GM12864 (cell line): Measurements from ENCODE around the gene EDRF1.

Experiments
- DNase-seq: peaks from one replicate; pipeline ENCODE4 v3.0.0-alpha.2; 2011; ENCODE audit warnings: low read depth
- H3K4me3 ChIP-seq: 2 replicates; pipeline ENCODE4 v1.5.1; 2011; ENCODE audit warnings: mild to moderate bottlenecking, low read depth, low read length, control low read depth
- TF ChIP-seq, protein P1 (sequence below): IDR thresholded peaks from 2 replicates; pipeline ENCODE4 v1.5.1; 2011; ENCODE audit warnings: low read depth, mild to moderate bottlenecking, moderate library complexity, low read length, control low read depth, inconsistent platforms; ENCODE audit errors: missing control alignments

EDRF1 gene, protein sequence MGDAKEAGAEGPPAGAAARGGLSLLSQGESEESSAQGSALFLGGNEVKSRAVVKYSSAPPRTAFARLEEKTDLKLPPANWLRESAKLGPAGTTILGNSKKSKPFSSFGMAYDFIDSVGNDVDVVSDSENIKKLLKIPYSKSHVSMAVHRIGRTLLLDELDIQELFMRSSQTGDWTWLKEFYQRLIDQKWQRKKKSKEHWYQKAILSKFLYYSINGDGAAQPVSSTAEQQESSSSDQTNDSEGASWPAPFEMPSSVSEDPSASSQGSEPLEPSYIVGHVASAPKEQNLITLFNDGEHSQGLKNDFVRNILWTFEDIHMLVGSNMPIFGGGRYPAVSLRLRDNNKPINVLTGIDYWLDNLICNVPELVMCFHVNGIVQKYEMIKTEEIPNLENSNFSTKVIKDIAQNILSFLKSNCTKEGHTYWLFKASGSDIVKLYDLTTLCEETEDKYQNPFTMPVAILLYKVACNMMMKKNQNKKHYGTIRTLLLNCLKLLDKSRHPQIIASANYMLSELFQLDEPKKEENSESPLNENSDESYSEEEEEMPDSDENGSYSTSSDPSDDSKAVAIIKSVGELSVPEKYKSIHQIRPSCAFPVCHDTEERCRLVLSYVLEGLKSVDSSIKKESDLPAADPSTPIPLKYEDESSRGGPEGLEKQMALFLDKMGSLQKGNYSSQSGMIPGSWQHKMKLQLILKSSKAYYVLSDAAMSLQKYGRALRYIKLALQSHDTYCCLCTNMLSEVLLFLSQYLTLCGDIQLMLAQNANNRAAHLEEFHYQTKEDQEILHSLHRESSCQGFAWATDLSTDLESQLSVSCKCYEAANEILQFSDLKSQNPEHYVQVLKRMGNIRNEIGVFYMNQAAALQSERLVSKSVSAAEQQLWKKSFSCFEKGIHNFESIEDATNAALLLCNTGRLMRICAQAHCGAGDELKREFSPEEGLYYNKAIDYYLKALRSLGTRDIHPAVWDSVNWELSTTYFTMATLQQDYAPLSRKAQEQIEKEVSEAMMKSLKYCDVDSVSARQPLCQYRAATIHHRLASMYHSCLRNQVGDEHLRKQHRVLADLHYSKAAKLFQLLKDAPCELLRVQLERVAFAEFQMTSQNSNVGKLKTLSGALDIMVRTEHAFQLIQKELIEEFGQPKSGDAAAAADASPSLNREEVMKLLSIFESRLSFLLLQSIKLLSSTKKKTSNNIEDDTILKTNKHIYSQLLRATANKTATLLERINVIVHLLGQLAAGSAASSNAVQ

DNA sequence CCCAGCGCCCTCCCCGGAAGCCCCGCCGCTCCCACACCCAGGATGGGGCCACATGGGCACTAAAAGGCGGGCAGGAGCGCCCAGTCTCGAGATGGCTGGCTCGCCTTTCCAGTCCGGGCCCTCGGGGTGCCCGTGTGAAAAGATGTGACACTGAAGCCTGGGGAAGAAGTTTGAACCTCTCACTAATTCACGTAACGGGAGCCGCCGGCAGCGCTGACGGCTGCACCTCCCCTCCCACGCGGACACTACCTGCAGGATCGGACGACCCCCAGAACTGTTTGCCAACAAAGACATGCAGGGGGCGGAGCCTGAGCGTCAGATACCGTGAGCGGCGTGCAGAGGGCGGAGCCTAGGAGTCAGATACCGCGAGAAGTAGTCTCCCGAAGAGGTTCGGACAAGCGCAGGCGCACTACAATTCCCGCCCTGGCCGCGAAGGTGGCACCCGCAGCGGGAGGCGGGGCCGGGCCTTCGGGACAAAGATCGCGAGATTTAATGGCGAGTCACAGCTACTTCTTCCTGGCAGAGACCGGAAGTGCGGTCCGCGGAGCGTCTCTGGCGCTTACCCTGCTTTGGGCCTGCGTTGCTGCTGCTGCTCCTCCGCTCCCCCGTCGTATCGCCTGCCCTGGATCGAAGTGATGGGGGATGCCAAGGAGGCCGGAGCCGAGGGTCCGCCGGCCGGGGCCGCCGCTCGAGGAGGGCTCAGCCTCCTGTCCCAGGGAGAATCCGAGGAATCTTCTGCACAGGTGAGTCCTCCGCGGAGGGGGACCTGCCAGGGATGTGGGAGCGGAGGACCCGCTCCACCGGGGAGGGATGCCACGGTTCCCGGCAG lies at the start of gene EDRF1:
Gene EDRF1 (plus strand): TSS at position 537 of the 829 bp plus-strand sequence. CDS start 99 bp downstream, at position 636.
- H3K4me3 ChIP-seq: peak within 1 kb of the TSS; percentile 76
- peak; percentile 95 for DNase-seq
- TF ChIP-seq, protein P1, sequence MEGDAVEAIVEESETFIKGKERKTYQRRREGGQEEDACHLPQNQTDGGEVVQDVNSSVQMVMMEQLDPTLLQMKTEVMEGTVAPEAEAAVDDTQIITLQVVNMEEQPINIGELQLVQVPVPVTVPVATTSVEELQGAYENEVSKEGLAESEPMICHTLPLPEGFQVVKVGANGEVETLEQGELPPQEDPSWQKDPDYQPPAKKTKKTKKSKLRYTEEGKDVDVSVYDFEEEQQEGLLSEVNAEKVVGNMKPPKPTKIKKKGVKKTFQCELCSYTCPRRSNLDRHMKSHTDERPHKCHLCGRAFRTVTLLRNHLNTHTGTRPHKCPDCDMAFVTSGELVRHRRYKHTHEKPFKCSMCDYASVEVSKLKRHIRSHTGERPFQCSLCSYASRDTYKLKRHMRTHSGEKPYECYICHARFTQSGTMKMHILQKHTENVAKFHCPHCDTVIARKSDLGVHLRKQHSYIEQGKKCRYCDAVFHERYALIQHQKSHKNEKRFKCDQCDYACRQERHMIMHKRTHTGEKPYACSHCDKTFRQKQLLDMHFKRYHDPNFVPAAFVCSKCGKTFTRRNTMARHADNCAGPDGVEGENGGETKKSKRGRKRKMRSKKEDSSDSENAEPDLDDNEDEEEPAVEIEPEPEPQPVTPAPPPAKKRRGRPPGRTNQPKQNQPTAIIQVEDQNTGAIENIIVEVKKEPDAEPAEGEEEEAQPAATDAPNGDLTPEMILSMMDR: no peak

DNA sequence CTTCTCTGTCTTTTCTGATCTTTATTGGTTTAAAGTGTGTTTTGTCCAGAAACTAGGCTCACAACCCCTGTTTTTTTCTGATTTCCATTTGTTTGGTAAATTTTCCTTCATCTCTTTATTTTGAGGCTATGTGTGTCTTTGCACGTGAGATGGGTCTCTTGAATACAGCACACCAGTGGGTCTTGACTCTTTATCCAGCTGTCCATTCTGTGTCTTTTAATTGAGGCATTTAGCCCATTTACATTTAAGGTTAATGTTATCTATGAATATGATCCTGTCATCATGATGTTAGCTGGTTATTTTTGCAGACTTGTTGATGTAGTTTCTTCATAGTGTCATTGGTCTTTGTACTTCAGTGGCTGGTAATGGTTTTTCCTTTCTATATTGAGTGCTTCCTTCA lies 46.6 kb upstream of the EDRF1 start:
- TF ChIP-seq, protein P1: no peak
- H3K4me3 ChIP-seq: no peak overlapping the region
- no peak for DNase-seq

DNA sequence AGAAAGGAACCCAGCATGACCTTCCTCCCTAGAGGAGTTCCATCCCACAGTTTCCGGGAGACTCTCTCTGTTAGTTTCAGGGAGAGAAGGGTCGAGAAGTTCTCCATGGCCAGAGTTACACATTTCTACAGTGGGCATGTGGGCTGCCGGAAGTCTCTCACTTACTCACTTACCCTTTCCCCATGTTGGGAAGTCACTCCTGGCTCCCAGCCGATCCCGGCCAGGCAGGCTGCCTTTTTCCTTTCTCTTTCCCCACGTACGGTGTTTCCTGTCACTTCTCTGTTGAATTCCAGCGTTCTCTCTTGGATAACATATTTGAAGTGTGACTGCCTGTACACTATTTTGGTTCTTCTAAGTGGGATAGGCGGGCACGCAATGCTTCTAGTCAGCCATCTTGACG lies 40.1 kb upstream of the EDRF1 start:
- DNase-seq: no peak
- H3K4me3 ChIP-seq: no peak overlapping the region
- TF ChIP-seq, protein P1: no peak

DNA sequence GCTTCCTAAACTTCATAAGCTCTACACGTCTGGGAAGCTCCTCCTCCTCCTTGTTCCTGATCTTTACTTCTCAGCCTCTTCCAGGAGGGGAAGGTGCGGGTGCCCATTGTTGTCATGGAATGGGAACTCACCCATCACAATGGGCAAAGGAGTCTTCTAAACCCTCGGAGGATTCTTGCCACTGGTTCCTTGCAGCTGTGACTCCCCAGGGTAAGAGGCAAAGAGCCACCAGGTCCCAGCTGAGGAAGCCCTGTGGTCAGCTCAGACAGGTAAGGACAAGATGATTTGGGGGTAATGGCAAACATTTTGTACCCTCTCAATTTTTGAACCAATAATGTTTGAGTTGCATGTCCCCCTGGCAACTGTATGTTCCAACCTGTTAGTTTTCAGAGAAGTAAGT lies 36.4 kb upstream of the EDRF1 start, which contains the start of gene TEX36:
Gene TEX36 (minus strand): TSS at position 101 of the 400 bp plus-strand sequence. CDS start 174 bp downstream, outside the sequence.
- no peak for DNase-seq
- H3K4me3 ChIP-seq: no peak within 1 kb of the TSS
- TF ChIP-seq, protein P1: no peak

DNA sequence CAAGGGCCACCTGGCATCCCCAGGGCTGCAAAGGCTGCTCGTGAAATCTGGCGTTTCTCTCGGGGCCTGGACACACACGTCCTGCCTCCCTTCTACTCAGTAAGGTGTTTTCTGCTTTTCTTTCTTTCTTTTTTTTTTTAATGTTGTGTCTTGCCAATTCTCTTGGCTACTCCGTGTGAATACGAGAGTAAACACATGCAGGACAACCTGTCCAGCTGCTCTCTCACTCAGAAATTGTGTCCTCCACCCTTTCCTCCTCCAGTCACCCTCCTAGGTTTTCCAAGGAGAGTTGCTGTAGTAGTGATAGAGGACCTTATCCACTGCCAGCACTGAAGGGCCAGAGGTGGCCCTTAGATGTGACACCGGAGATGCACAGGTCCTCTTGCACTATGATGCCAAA lies 35.7 kb upstream of the EDRF1 start:
- TF ChIP-seq, protein P1: no peak
- no peak overlapping the region for H3K4me3 ChIP-seq
- no peak for DNase-seq

DNA sequence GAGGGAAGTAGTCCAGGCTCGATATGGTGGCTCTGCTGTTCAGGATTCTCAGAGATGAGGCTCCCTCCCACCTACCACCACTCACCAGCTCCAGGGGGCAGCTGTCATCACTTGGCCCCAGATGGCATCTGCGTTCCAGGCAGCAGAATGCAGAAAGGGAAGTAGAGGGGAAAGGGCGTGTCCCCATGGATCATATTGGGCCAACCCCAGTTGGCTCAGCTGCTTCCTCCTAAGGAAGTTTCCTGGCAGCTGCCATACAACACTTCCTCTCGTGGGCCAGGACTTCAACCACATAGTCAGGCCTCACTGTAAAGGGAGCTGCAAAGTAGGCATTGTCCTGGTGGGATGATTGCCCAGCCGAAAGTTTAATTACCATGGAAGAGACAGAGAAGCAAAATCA lies 34.9 kb upstream of the EDRF1 start:
- H3K4me3 ChIP-seq: no peak overlapping the region
- TF ChIP-seq, protein P1: no peak
- DNase-seq: no peak
